Body of pancreas (tissue), 4 donors: ENCODE results near the gene NMBR. TPM values are rescaled to one million over a fixed set of nuclear protein-coding genes. Genes with fewer than 3 reads are reported as not detected.

Experiments used
- ATAC-seq: fragments of 150-250 bp; one replicate; pipeline ENCODE4 v1.9.1; 2016
- DNase-seq, 4 donors: peaks; one replicate each; pipeline ENCODE4 v3.0.0-alpha.2; 2019
- H3K27ac ChIP-seq, 4 donors: fragments of 200-600 bp; sonication (generic); 1 replicate in 3 of 4; 2 replicates in 1 of 4; pipeline versions ENCODE4 v1.5.1 to v1.6.1; 2016 to 2019; ENCODE audit warnings: mild to moderate bottlenecking in 1 of 4, mixed read lengths in 1 of 4, moderate library complexity in 1 of 4
- H3K27me3 ChIP-seq, 2 donors: fragments of 200-600 bp; sonication (generic); one replicate each; pipeline ENCODE4 v1.6.0; 2016; ENCODE audit warnings: mild to moderate bottlenecking in 1 of 2
- H3K36me3 ChIP-seq, 2 donors: fragments of 200-600 bp; sonication (generic); replicated peaks in 1 of 2; 2 replicates each; pipeline ENCODE4 v1.5.1; 2016; ENCODE audit warnings: low read depth in 2 of 2; ENCODE audit not compliant: insufficient read depth in 1 of 2
- H3K4me1 ChIP-seq: fragments of 200-600 bp; sonication (generic); one replicate; pipeline ENCODE4 v1.6.0; 2016
- H3K4me3 ChIP-seq, 2 donors: fragments of 200-600 bp; sonication (generic); 1 replicate in 1 of 2; 2 replicates in 1 of 2; pipeline ENCODE4 v1.5.1; 2016 to 2019
- H3K9me3 ChIP-seq, 3 donors: fragments of 200-600 bp; sonication (generic); 1 replicate in 2 of 3; 2 replicates in 1 of 3; pipeline ENCODE4 v1.5.1; 2016
- CTCF ChIP-seq, 7 experiments: fragments of 450-650 bp in 4 of 7; fragments of 200-600 bp in 3 of 7; sonication (generic) in 3 of 7; IDR thresholded peaks; one replicate each; pipeline ENCODE4 v1.5.1; 2016 to 2019; ENCODE audit warnings: antibody characterized with exemption in 7 of 7
- POLR2A ChIP-seq, 3 donors: fragments of 450-650 bp; IDR thresholded peaks; one replicate each; pipeline ENCODE4 v1.6.1; 2016; ENCODE audit warnings: antibody characterized with exemption in 3 of 3, mild to moderate bottlenecking in 2 of 3
- WGBS, 2 donors: methylation state at CpG; one replicate each; pipeline ENCODE4 v1.1.5; 2017; 5-methylcytosine and 5-hydroxymethylcytosine counted together
- intact Hi-C: fragments of 100-400 bp; cut with DNase I; formaldehyde crosslinking; loops from one replicate; pipeline ENCODE4 v1.15.1; 2023
- total RNA-seq, 2 donors: library from RNA; depleted of rRNA; stranded (reverse); fragments of >200 nt; gene quantifications; one replicate each; pipeline ENCODE4 v1.1.0, GENCODE V29; 2016

Gene NMBR
- total RNA-seq, 2 donors from 2014 or later = not detected

- 51 to 68% methylated on average over 3 of the region's 3 CpGs for WGBS, 2 donors
- intact Hi-C loops = no loop called here
- no peak for TF ChIP-seq CTCF (IDR thresholded peaks at IDR 0.05)
Measured at GRCh38 chr6:142027074-142027473, 119.8 kb downstream of the NMBR start.

GRCh38 chr6:142026471-142026870, 120.5 kb downstream of the NMBR start:
- intact Hi-C loops = no loop called here
- Histone ChIP-seq H3K4me3 (no peak overlapping the region), H3K36me3 (no peaks in the 10 kb centered on the region), H3K27ac (no peak overlapping the region), H3K27me3 (no peaks in the 10 kb centered on the region), H3K9me3 (no peaks in the 10 kb centered on the region), H3K4me1 (peaks cover 7% of the 10 kb centered on the region)
- ATAC-seq (no peak), DNase-seq (no peak)
- TF ChIP-seq POLR2A (IDR thresholded peaks at IDR 0.05) (no peak), CTCF (IDR thresholded peaks at IDR 0.05) (no peak)

More at GRCh38 chr6:142027074-142027473, 119.8 kb downstream of the NMBR start:
- Histone ChIP-seq H3K4me3 (no peak overlapping the region), H3K9me3 (no peaks in the 10 kb centered on the region), H3K27ac (no peak overlapping the region), H3K4me1 (peaks cover 7% of the 10 kb centered on the region), H3K27me3 (no peaks in the 10 kb centered on the region), H3K36me3 (no peaks in the 10 kb centered on the region)
- DNase-seq = no peak
- ATAC-seq = no peak

Other genes starting within 250 kb of the NMBR start
- gene GJE1, start 14.2 kb downstream of the NMBR start, total RNA-seq = not detected
- 10 to 100 TPM in 1 of 2 donors, 1 to 10 TPM in 1; 5.9 to 11.9 TPM for gene VTA1, start 141 bp upstream of the NMBR start, total RNA-seq
- 10 to 100 TPM in 1 of 2 donors, 1 to 10 TPM in 1; 7.5 to 38.6 TPM for gene ADGRG6, start 154.9 kb upstream of the NMBR start, total RNA-seq